Stimulated activated naive CD8-positive, alpha-beta T cell treated with anti-CD3 and anti-CD28 coated beads, Interleukin-15, amount 100 ng/mL, for 72 hours (primary cell): ENCODE measurements around the gene DOCK10.

Experiments
- ATAC-seq: fragments of 150-1000 bp; cut with Tn5 transposase; 2 replicates; pipeline ENCODE4 v1.10.0; 2021; ENCODE audit warnings: mild to moderate bottlenecking, moderate library complexity
- DNase-seq, 2 donors: peaks; one replicate each; pipeline ENCODE4 v3.0.0; 2021 to 2022
- H3K27ac Mint-ChIP-seq, 2 donors: one replicate each; pipeline ENCODE4 v1.8.0; 2022; ENCODE audit warnings: mild to moderate bottlenecking in 2 of 2, mixed read lengths in 2 of 2, moderate library complexity in 2 of 2
- H3K27me3 Mint-ChIP-seq: one replicate; pipeline ENCODE4 v1.8.0; 2022; ENCODE audit warnings: mixed read lengths
- H3K4me1 Mint-ChIP-seq: one replicate; pipeline ENCODE4 v1.8.0; 2022; ENCODE audit warnings: mild to moderate bottlenecking, mixed read lengths
- H3K4me3 Mint-ChIP-seq, 2 donors: one replicate each; pipeline ENCODE4 v1.8.0; 2022; ENCODE audit warnings: mild to moderate bottlenecking in 2 of 2, mixed read lengths in 2 of 2, moderate library complexity in 1 of 2
- H3K9me3 Mint-ChIP-seq, 2 donors: one replicate each; pipeline ENCODE4 v1.8.0; 2022; ENCODE audit warnings: mixed read lengths in 2 of 2

The DOCK10 gene

GRCh38 chr2:224831530-224831929, 210.7 kb downstream of the DOCK10 start:
- no peak for ATAC-seq
- Mint-ChIP-seq H3K27ac (peak overlapping the region in 1 of 2 donors; percentile 60), H3K27me3 (no peaks in the 10 kb centered on the region), H3K4me1 (no peaks in the 10 kb centered on the region), H3K4me3 (no peak overlapping the region), H3K9me3 (no peaks in the 10 kb centered on the region)
- DNase-seq, result no peak

- Mint-ChIP-seq H3K4me3 (no peak overlapping the region), H3K27ac (peak overlapping the region; percentile 14 to 59)
- no peak for ATAC-seq
These were observed 221.8 kb downstream of the DOCK10 start for GRCh38 chr2:224820283-224820991.

GRCh38 chr2:224819075-224819474, 223.2 kb downstream of the DOCK10 start:
- Mint-ChIP-seq H3K4me3 (no peak overlapping the region), H3K4me1 (peaks cover 12% of the 10 kb centered on the region), H3K9me3 (no peaks in the 10 kb centered on the region), H3K27me3 (no peaks in the 10 kb centered on the region), H3K27ac (no peak overlapping the region)
- no peak for DNase-seq
- ATAC-seq, result no peak

More at GRCh38 chr2:224820283-224820991, 221.8 kb downstream of the DOCK10 start:
- no peaks in the 10 kb centered on the region for H3K27me3 Mint-ChIP-seq
- no peaks in the 10 kb centered on the region for H3K9me3 Mint-ChIP-seq
- peaks cover 12% of the 10 kb centered on the region for H3K4me1 Mint-ChIP-seq
- no peak for DNase-seq

GRCh38 chr2:224817676-224818075, 224.6 kb downstream of the DOCK10 start:
- H3K4me1 Mint-ChIP-seq, result peaks cover 12% of the 10 kb centered on the region
- peak overlapping the region in 1 of 2 donors; percentile 42 for H3K27ac Mint-ChIP-seq
- H3K27me3 Mint-ChIP-seq, result no peaks in the 10 kb centered on the region
- no peak for ATAC-seq
- no peak overlapping the region for H3K4me3 Mint-ChIP-seq
- no peak for DNase-seq
- H3K9me3 Mint-ChIP-seq, result no peaks in the 10 kb centered on the region

GRCh38 chr2:224816816-224817215, 225.5 kb downstream of the DOCK10 start:
- no peak overlapping the region for H3K27ac Mint-ChIP-seq
- DNase-seq (no peak), ATAC-seq (no peak)
- no peaks in the 10 kb centered on the region for H3K27me3 Mint-ChIP-seq
- no peaks in the 10 kb centered on the region for H3K9me3 Mint-ChIP-seq
- H3K4me3 Mint-ChIP-seq, result no peak overlapping the region
- peaks cover 6% of the 10 kb centered on the region for H3K4me1 Mint-ChIP-seq

GRCh38 chr2:224813578-224813977, 228.7 kb downstream of the DOCK10 start:
- ATAC-seq (no peak), DNase-seq (no peak)
- H3K27ac Mint-ChIP-seq, result no peak overlapping the region
- no peaks in the 10 kb centered on the region for H3K27me3 Mint-ChIP-seq
- no peaks in the 10 kb centered on the region for H3K9me3 Mint-ChIP-seq
- H3K4me3 Mint-ChIP-seq, result no peak overlapping the region
- H3K4me1 Mint-ChIP-seq, result no peaks in the 10 kb centered on the region

GRCh38 chr2:224807153-224807964, 234.9 kb downstream of the DOCK10 start:
- Mint-ChIP-seq H3K27me3 (no peaks in the 10 kb centered on the region), H3K4me1 (no peaks in the 10 kb centered on the region), H3K9me3 (no peaks in the 10 kb centered on the region), H3K4me3 (no peak overlapping the region), H3K27ac (peak overlapping the region; percentile 28 to 79)
- ATAC-seq (no peak), DNase-seq (no peak)

GRCh38 chr2:224803930-224804329, 238.3 kb downstream of the DOCK10 start:
- no peaks in the 10 kb centered on the region for H3K4me1 Mint-ChIP-seq
- no peak overlapping the region for H3K27ac Mint-ChIP-seq
- ATAC-seq, result no peak
- H3K27me3 Mint-ChIP-seq, result no peaks in the 10 kb centered on the region
- DNase-seq, result no peak
- H3K4me3 Mint-ChIP-seq, result no peak overlapping the region
- H3K9me3 Mint-ChIP-seq, result no peaks in the 10 kb centered on the region

- Mint-ChIP-seq H3K9me3 (no peaks in the 10 kb centered on the region), H3K4me3 (no peak overlapping the region), H3K27me3 (no peaks in the 10 kb centered on the region), H3K4me1 (no peaks in the 10 kb centered on the region), H3K27ac (no peak overlapping the region)
- DNase-seq (no peak), ATAC-seq (no peak)
These were observed 239.9 kb downstream of the DOCK10 start for GRCh38 chr2:224802407-224802806.

- no peak for ATAC-seq
- Mint-ChIP-seq H3K4me3 (no peak overlapping the region), H3K27me3 (no peaks in the 10 kb centered on the region), H3K9me3 (no peaks in the 10 kb centered on the region), H3K4me1 (no peaks in the 10 kb centered on the region), H3K27ac (no peak overlapping the region)
- DNase-seq, result no peak
These were observed 240.9 kb downstream of the DOCK10 start for GRCh38 chr2:224801360-224801759.

GRCh38 chr2:224799691-224800090, 242.6 kb downstream of the DOCK10 start:
- ATAC-seq, result no peak
- H3K4me3 Mint-ChIP-seq, result no peak overlapping the region
- H3K27me3 Mint-ChIP-seq, result no peaks in the 10 kb centered on the region
- DNase-seq, result no peak
- H3K4me1 Mint-ChIP-seq, result no peaks in the 10 kb centered on the region
- no peak overlapping the region for H3K27ac Mint-ChIP-seq
- no peaks in the 10 kb centered on the region for H3K9me3 Mint-ChIP-seq

GRCh38 chr2:224798180-224798579, 244.1 kb downstream of the DOCK10 start:
- DNase-seq (no peak), ATAC-seq (no peak)
- H3K9me3 Mint-ChIP-seq, result no peaks in the 10 kb centered on the region
- H3K27me3 Mint-ChIP-seq, result no peaks in the 10 kb centered on the region
- peak overlapping the region; percentile 56 to 85 for H3K27ac Mint-ChIP-seq
- H3K4me1 Mint-ChIP-seq, result no peaks in the 10 kb centered on the region
- H3K4me3 Mint-ChIP-seq, result no peak overlapping the region

- Mint-ChIP-seq H3K4me3 (no peak overlapping the region), H3K4me1 (no peaks in the 10 kb centered on the region), H3K27me3 (no peaks in the 10 kb centered on the region), H3K27ac (no peak overlapping the region), H3K9me3 (no peaks in the 10 kb centered on the region)
- ATAC-seq, result no peak
- DNase-seq, result no peak
These were observed 245.5 kb downstream of the DOCK10 start for GRCh38 chr2:224796695-224797305.

- H3K4me3 Mint-ChIP-seq, result no peak overlapping the region
- H3K27me3 Mint-ChIP-seq, result no peaks in the 10 kb centered on the region
- no peak for ATAC-seq
- H3K9me3 Mint-ChIP-seq, result no peaks in the 10 kb centered on the region
- H3K4me1 Mint-ChIP-seq, result no peaks in the 10 kb centered on the region
- DNase-seq, result no peak
- H3K27ac Mint-ChIP-seq, result peak overlapping the region in 1 of 2 donors; percentile 12
These were observed 248.3 kb downstream of the DOCK10 start for GRCh38 chr2:224793946-224794345.

- H3K4me3 Mint-ChIP-seq, result no peak overlapping the region
- H3K27ac Mint-ChIP-seq, result peak overlapping the region in 1 of 2 donors; percentile 90
- H3K27me3 Mint-ChIP-seq, result no peaks in the 10 kb centered on the region
- peaks cover 8% of the 10 kb centered on the region for H3K4me1 Mint-ChIP-seq
- ATAC-seq (peak; percentile 20), DNase-seq (no peak)
- no peaks in the 10 kb centered on the region for H3K9me3 Mint-ChIP-seq
These were observed 255.4 kb downstream of the DOCK10 start for GRCh38 chr2:224786848-224787247.

GRCh38 chr2:224781400-224781799, 260.9 kb downstream of the DOCK10 start:
- H3K27me3 Mint-ChIP-seq, result no peaks in the 10 kb centered on the region
- no peaks in the 10 kb centered on the region for H3K9me3 Mint-ChIP-seq
- ATAC-seq (no peak), DNase-seq (no peak)
- no peak overlapping the region for H3K4me3 Mint-ChIP-seq
- peak overlapping the region in 1 of 2 donors; percentile 37 for H3K27ac Mint-ChIP-seq
- H3K4me1 Mint-ChIP-seq, result no peaks in the 10 kb centered on the region
